22Rv1 (cell line): ENCODE results near the gene CST1.

Experiments
- ZFX ChIP-seq: fragments of 450-650 bp; IDR thresholded peaks from 2 replicates; pipeline ENCODE4 v1.6.1; 2017; ENCODE audit warnings: antibody characterized with exemption, borderline replicate concordance
- TF ChIP-seq, protein P1 (sequence below): fragments of 450-650 bp; IDR thresholded peaks from 2 replicates; pipeline ENCODE4 v1.5.1; 2017; ENCODE audit warnings: mild to moderate bottlenecking

DNA sequence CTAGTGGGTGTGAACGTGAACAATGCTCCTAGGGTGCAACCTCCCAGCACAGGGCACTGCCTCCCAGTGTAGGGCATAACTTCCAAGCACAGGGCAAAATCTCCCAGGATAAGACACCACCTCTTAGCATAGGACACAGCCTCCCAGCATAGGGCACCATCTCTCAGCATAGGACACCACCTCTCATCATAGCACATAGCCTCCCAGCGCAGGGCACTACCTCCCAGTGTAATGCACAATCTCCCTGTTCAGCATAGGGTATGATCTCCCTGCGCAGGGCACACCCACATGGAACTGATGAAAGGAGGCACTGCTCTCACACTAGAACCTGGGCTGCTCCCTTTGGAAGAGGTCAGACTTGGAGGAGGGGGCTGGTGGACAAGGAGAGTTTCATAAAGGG, 21.3 kb upstream of the CST1 start:
- TF ChIP-seq, protein P1, sequence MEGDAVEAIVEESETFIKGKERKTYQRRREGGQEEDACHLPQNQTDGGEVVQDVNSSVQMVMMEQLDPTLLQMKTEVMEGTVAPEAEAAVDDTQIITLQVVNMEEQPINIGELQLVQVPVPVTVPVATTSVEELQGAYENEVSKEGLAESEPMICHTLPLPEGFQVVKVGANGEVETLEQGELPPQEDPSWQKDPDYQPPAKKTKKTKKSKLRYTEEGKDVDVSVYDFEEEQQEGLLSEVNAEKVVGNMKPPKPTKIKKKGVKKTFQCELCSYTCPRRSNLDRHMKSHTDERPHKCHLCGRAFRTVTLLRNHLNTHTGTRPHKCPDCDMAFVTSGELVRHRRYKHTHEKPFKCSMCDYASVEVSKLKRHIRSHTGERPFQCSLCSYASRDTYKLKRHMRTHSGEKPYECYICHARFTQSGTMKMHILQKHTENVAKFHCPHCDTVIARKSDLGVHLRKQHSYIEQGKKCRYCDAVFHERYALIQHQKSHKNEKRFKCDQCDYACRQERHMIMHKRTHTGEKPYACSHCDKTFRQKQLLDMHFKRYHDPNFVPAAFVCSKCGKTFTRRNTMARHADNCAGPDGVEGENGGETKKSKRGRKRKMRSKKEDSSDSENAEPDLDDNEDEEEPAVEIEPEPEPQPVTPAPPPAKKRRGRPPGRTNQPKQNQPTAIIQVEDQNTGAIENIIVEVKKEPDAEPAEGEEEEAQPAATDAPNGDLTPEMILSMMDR = no peak
- no peak for TF ChIP-seq ZFX
